ENCODE measurements around the gene DAPK1.

DAPK1 gene

GRCh38 chr9:87570000-87570908 lies 72.6 kb downstream of the DAPK1 start:
- DNase-seq, result no peak

- DNase-seq, result no peak
These were observed 75.1 kb downstream of the DAPK1 start for GRCh38 chr9:87572719-87573118.

GRCh38 chr9:87573841-87574342 lies 76.2 kb downstream of the DAPK1 start:
- DNase-seq, result no peak

DNA sequence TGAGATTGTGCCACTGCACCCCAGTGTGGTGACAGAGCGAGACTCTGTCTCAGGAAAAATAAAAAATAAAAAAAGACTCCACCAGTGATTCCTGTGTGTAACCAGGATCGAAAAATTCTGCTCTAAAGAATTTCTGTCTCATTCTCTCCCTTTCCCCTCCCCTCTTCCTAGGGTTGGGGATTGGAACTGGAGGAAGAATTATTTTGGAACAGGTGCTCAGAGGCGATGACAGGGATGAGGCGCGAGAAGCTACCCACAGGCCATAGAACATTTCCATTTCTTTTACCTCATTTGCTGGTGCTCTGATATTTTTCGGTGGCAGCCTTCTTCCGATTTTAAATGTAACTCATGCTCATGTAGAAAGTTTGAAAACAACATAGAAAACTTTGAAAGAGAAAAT lies 80.1 kb downstream of the DAPK1 start:
- DNase-seq, result no peak

DNA sequence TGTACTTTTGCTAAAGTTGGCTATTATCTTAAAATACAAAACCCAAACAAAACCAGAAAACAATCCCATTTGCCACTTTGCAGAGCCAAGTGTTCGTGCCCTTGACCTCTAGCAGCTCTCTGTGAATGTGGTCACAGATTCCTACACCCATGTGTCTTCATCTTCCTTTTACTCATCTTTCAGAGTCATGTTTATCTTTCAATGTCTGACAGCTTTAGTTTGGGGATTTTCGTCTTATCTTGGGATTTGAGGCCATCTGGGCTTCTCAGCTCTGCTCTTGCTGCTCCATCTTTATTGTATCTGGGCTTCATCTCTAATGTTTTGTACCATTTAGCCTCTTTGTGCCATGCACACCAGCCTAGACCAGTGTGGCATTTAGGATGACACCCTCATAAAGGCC lies 81.0 kb downstream of the DAPK1 start:
- no peak for DNase-seq

GRCh38 chr9:87579781-87580541 lies 82.3 kb downstream of the DAPK1 start:
- no peak for DNase-seq

DNA sequence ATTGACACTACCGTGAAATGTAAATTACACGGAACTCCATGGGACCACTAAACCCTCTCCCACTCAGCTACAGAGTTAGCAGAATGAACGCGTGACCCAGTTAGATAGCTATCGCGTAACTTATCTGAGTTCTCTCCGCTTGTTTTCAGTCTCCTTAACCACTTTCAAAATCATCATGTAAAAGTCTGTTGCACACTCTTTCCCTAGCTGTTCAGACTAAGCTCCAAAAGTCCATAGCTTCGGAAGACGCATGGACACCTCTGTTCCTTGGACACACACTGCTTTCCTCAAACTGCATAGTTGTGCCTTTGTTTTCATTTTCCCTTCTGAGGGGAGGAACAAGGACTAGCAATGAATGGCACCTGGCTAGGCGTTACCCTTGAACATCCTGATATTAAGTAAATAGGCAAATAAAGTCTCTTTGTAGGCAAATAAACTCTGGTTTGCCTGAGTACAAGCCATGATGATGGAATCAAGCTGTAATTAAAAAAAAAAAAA lies 83.3 kb downstream of the DAPK1 start:
- DNase-seq, result no peak

GRCh38 chr9:87581513-87581912 lies 83.8 kb downstream of the DAPK1 start:
- DNase-seq, result no peak

- DNase-seq, result no peak
These were observed 84.4 kb downstream of the DAPK1 start for GRCh38 chr9:87581949-87582637.

DNA sequence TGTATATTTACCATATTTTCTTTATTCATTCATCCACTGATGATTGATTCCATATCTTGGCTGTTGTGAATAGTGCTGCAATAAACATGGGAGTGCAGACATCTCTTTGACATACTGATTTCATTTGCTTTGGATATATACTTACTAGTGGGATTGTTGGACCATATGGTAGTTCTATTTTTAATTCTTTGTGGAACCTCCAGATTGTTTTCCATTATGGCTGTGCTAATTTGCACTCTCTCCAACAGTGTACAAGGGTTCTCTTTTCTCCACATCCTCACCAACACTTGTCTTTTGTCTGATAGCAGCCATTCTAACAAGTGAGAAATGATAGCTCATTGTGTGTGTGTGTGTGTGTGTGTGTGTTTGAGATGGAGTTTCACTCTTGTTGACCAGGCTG lies 86.7 kb downstream of the DAPK1 start:
- no peak for DNase-seq

DNA sequence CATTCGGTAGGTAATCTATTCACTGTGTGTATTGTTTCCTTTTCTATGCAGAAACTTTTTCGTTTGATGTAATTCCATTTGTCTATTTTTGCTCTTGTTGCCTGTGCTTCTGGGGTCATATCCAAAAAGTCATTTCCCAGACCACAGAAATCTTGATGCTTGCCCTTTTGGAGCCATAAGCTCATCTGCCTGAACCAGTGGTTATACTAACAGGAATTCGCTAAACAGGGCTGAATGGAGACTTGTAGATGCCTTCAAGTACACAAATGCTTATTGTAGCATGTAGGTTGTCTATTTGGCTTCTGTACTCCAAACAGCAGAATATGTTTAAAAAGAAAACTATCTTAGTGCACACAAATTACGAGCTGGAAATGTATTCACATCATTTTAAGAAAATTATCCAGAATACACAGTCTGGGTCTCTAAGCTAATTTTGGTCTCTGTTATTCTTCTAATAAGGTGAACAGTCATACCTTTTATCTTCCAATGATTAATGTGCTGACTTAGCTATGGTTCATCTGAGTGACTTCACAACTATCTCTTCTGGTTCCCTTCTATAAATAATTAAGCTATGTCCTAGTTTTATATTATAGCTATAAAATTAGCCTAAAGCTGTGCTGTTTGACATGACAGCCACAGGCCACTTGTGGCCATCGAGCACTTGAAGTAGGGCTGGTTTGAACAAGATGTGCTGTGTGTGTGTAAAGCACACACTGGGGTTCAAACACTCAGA lies 87.6 kb downstream of the DAPK1 start:
- no peak for DNase-seq

GRCh38 chr9:87586731-87587355 lies 89.2 kb downstream of the DAPK1 start:
- DNase-seq, result no peak

DNA sequence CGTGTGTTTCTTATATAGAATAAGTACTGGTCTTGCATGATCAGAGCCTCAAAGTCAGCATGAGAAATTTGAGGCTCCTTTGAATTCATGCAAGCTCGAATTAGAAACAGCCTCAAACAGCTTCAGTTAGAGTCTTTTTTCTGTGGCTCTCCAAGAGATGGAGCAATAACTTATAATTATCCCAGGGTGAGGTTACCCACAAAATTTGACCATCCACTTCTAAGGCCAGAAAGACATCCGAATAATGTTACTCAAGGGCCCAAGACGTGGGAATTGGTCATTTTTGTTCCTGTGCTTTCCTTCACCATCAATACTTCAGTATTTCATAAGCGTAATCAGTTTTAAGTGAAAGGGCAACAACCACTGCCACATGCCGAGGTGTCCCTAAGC lies 89.7 kb downstream of the DAPK1 start:
- DNase-seq, result no peak

DNA sequence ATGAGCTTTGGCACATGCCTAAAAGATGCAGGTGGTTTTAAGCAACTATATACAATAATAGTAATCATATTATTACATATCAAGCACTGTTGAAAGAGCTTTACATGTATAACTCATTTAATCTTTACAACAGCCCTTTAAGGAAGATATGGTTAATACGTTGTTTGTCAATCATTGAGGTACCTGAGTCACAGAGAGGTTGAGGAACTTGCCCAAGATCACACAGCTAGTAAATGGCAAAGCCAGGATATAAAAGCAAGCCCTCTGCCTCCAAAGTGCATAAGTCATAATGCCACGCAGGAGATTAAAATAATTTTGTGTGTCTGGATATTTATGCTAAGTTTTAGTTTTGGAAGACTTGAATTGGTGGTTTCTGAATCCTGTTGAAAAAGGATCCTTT lies 90.2 kb downstream of the DAPK1 start:
- DNase-seq, result no peak

DNA sequence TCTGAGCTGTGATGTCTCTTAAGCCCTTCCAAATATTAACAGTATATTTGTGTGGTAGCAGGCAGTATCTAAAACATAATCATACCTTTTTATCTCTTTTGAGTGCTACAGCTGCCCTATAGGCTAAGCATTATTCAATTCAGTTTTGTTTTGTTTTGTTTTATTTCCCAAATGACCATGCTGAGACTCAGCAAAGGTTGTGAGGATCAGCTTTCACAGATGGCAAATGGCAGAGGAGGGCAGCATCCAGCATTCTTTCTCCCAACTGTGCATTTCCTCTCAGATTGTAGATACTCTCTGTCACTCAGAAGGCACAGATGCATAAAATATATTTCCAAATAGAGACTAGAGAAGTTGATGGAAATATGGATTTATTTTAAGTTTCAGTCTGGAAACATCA lies 90.7 kb downstream of the DAPK1 start:
- DNase-seq, result no peak

DNA sequence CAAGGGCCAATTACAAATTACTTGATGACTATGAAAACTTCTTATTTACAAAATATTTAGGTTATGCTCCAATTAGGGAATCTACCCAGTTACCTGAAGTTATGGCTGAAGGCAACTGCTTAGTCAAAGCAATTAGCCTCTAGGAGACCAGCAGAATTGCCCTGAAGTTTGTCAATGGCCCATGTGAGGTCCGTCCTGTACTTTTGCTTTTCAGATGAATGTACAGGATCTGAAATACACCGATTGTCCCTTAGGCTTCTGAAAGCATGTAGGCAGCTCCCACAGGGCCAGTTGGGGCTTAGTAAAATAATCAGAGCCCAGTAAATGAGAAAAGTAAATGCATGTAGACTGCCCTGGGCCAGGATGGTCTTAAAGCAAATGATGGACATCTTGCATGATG lies 93.3 kb downstream of the DAPK1 start:
- no peak for DNase-seq

DNA sequence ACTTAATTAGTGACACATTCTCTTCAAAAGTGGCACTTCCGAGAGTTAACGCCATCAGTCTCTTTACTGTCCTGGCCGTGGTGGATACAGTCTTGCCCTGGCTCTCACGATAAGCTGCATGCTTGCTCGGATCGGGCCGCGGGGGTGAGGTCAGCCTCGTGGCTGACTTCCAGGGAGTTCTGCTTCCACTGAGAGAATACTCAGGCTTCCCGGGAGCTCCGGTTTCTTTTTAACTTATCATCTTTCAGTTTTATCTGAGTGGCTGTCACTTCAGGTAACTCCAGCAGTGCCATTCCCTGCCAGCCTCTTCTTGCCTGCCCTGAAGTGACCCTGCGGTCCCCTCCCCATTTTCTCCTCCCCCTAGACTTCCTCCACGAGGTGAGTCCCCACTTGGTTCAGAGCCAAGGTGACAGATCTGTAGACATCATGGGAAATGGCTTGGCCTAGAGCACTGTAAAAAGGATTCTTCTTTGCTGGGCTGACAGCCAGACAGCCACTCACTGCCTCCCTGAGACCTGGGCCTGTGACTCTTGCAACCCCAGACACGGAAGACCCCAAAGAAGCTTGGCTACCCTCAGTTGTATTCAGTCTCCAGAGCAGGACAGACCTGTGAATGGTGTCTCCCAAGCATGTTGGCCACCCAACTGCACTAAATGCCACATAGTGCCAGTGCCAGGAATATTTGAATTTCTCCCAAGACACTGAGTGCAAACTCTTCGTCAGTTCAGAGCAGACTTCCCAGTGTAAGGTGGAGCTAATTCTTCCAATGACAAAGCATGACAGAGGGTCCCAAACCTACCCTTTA lies 95.1 kb downstream of the DAPK1 start:
- DNase-seq, result no peak

GRCh38 chr9:87593359-87593980 lies 95.8 kb downstream of the DAPK1 start:
- DNase-seq, result no peak

- DNase-seq, result no peak
These were observed 96.5 kb downstream of the DAPK1 start for GRCh38 chr9:87594194-87594593.

DNA sequence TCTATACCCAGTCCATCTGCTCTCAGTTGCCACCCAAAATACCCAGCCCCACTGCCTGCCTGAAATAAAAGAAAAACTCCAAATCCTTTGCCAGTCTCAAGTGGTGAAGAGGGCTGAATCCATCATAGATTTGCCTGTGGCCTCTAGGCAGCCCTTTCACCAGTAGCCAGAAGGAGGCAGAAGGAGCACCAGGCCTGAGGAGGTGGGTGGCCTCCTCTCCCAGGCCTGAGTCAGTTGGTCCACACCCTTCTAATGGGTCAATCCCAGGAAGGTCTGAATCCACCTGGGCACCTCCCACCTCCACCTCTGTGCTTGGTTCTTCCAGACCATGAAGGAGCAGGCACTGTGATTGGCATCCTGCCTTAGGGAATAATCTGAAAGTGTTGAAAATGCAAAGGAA lies 97.0 kb downstream of the DAPK1 start:
- no peak for DNase-seq

- DNase-seq, result no peak
These were observed 97.9 kb downstream of the DAPK1 start for GRCh38 chr9:87595610-87596009.

Data from NCI-H524 treated with DMSO at 0.1 percent for 48 hours (cell line).